HepG2 (cell line): ENCODE results near the gene ARL16. TPM values are rescaled to one million over a fixed set of nuclear protein-coding genes. Genes with fewer than 3 reads are reported as not detected.

ENCODE experiments used
- AGO2 ChIP-seq: fragments of 200-400 bp; formaldehyde crosslinking; optimal IDR thresholded peaks from 2 replicates; pipeline ENCODE3; 2017; ENCODE audit warnings: mild to moderate bottlenecking, low read depth, low read length, moderate library complexity
- CEBPB ChIP-seq: IDR thresholded peaks from 2 replicates; pipeline ENCODE4 v1.6.1; 2011; ENCODE audit warnings: low read depth, low read length, improper control_type of control experiment, borderline replicate concordance
- EHMT2 ChIP-seq: fragments of 200-600 bp; sonication (generic); IDR thresholded peaks from 2 replicates; pipeline ENCODE4 v1.7.0; 2017; ENCODE audit warnings: antibody characterized with exemption, low read depth, low read length, borderline replicate concordance
- GTF2F1 ChIP-seq: fragments of 150-350 bp; IDR thresholded peaks from 2 replicates; pipeline ENCODE4 v1.6.1; 2014; ENCODE audit warnings: low read length
- KDM1A ChIP-seq: IDR thresholded peaks from 2 replicates; pipeline ENCODE4 v1.6.1; 2016; ENCODE audit warnings: missing compliant biosample characterization
- NR2C2 ChIP-seq: sonication (generic); formaldehyde crosslinking; IDR thresholded peaks from 2 replicates; pipeline ENCODE4 v1.4.0; 2020; ENCODE audit warnings: missing genetic modification reagents, mild to moderate bottlenecking, moderate library complexity, borderline replicate concordance
- SMC3 ChIP-seq: IDR thresholded peaks from 2 replicates; pipeline ENCODE4 v1.6.1; 2011; ENCODE audit warnings: low read length, improper control_type of control experiment
- ZMYM3 ChIP-seq: sonication (generic); formaldehyde crosslinking; IDR thresholded peaks from 2 replicates; pipeline ENCODE4 v1.5.1; 2020; ENCODE audit warnings: mild to moderate bottlenecking, missing genetic modification reagents
- ZNF335 ChIP-seq: sonication (generic); formaldehyde crosslinking; IDR thresholded peaks from 2 replicates; pipeline ENCODE4 v1.4.0; 2020; ENCODE audit warnings: missing genetic modification reagents
- ZNF367 ChIP-seq: sonication (generic); formaldehyde crosslinking; IDR thresholded peaks from 2 replicates; pipeline ENCODE4 v1.4.0; 2020; ENCODE audit warnings: missing genetic modification reagents, borderline replicate concordance
- ZNF501 ChIP-seq: sonication (generic); formaldehyde crosslinking; IDR thresholded peaks from 2 replicates; pipeline ENCODE4 v1.5.1; 2020; ENCODE audit warnings: mild to moderate bottlenecking, moderate library complexity, missing genetic modification reagents
- polyA plus RNA-seq, 8 experiments: library from polyadenylated mRNA; depleted of rRNA in 3 of 8; stranded (reverse) in 7 of 8; unstranded in 1 of 8; fragments of >200 nt; fragmentation: Illumina TruSeq in 4 of 8; extraction: Trizol in 4 of 8; gene quantifications; 2 replicates each; pipeline versions ENCODE4 v1.2.1 to v1.2.3, GENCODE V29; 2011 to 2016; ENCODE audit warnings: low read depth in 4 of 8, missing spikeins in 1 of 8, mixed read lengths in 1 of 8; ENCODE audit not compliant: insufficient read depth in 1 of 8
- total RNA-seq, 5 experiments: library from RNA; depleted of rRNA; stranded (reverse); fragments of >200 nt; fragmentation: Illumina TruSeq; extraction: Trizol; gene quantifications; 2 replicates each; pipeline ENCODE4 v1.2.3, GENCODE V29; 2016; ENCODE audit warnings: low read depth in 1 of 5
- TF ChIP-seq, protein P1 (sequence below): IDR thresholded peaks from 2 replicates; pipeline ENCODE4 v1.6.1; 2016; ENCODE audit warnings: missing biosample characterization, missing genetic modification reagents, low read depth
- TF ChIP-seq, protein P2 (sequence below): sonication (generic); formaldehyde crosslinking; conservative IDR thresholded peaks from 2 replicates; pipeline ENCODE4 v1.4.0; 2020; ENCODE audit warnings: missing genetic modification reagents
- TF ChIP-seq, protein P3 (sequence below), 2 experiments: fragments of 450-650 bp in 1 of 2; sonication (generic) in 1 of 2; formaldehyde crosslinking in 1 of 2; IDR thresholded peaks; 2 replicates each; pipeline versions ENCODE4 v1.6.1 to v1.8.0; 2016 to 2022; ENCODE audit warnings: antibody characterized with exemption in 1 of 2, mild to moderate bottlenecking in 1 of 2, missing genetic modification reagents in 1 of 2
- TF ChIP-seq, protein P4 (sequence below): sonication (generic); formaldehyde crosslinking; IDR thresholded peaks from 2 replicates; pipeline ENCODE4 v1.4.0; 2020; ENCODE audit warnings: missing genetic modification reagents

ARL16 gene
- total and polyA plus RNA-seq, 2 of the 13 experiments (the other 11 are each of a cell fraction or from before 2014, with no cell fraction given): 20.8 to 30.8 TPM

DNA sequence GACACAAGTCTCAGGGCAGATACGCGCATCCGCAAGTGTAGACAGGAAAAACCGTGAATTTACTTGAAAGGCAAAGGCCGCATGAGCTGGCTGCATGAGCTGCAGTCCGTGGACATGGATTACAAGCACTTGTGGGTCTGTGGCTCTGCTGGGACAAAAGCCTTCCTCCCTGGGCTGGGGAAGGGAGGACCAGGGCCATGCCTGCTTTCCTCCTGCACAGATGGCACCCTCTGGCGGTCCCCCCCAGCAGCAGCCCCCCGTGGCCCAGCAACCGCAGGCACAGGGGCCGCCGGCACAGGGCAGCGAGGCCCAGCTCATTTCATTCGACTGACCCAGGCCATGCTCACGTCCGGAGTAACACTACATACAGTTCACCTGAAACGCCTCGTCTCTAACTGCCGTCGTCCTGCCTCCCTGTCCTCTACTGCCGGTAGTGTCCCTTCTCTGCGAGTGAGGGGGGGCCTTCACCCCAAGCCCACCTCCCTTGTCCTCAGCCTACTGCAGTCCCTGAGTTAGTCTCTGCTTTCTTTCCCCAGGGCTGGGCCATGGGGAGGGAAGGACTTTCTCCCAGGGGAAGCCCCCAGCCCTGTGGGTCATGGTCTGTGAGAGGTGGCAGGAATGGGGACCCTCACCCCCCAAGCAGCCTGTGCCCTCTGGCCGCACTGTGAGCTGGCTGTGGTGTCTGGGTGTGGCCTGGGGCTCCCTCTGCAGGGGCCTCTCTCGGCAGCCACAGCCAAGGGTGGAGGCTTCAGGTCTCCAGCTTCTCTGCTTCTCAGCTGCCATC is 17.9 kb upstream of the ARL16 start (continued):
- TF ChIP-seq, protein P1, sequence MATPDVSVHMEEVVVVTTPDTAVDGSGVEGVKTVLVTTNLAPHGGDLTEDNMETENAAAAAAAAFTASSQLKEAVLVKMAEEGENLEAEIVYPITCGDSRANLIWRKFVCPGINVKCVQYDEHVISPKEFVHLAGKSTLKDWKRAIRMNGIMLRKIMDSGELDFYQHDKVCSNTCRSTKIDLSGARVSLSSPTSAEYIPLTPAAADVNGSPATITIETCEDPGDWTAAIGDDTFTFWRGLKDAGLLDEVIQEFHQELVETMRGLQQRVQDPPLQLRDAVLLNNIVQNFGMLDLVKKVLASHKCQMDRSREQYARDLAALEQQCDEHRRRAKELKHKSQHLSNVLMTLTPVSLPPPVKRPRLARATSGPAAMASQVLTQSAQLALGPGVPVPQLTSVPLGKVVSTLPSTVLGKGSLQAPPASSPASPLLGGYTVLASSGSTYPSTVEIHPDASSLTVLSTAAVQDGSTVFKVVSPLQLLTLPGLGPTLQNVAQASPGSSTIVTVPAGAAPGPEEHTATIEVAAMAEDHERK (CRISPR knock-in tag): no peak
- TF ChIP-seq EHMT2 (no peak), ZNF367 (CRISPR knock-in tag) (no peak), ZNF335 (CRISPR knock-in tag) (no peak), GTF2F1 (no peak), SMC3 (no peak), AGO2 (peak; percentile 96), ZMYM3 (no peak), ZNF501 (CRISPR knock-in tag) (no peak), CEBPB (no peak), NR2C2 (no peak), KDM1A (no peak)
- TF ChIP-seq, protein P2, sequence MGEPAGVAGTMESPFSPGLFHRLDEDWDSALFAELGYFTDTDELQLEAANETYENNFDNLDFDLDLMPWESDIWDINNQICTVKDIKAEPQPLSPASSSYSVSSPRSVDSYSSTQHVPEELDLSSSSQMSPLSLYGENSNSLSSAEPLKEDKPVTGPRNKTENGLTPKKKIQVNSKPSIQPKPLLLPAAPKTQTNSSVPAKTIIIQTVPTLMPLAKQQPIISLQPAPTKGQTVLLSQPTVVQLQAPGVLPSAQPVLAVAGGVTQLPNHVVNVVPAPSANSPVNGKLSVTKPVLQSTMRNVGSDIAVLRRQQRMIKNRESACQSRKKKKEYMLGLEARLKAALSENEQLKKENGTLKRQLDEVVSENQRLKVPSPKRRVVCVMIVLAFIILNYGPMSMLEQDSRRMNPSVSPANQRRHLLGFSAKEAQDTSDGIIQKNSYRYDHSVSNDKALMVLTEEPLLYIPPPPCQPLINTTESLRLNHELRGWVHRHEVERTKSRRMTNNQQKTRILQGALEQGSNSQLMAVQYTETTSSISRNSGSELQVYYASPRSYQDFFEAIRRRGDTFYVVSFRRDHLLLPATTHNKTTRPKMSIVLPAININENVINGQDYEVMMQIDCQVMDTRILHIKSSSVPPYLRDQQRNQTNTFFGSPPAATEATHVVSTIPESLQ: no peak
- TF ChIP-seq, protein P3, sequence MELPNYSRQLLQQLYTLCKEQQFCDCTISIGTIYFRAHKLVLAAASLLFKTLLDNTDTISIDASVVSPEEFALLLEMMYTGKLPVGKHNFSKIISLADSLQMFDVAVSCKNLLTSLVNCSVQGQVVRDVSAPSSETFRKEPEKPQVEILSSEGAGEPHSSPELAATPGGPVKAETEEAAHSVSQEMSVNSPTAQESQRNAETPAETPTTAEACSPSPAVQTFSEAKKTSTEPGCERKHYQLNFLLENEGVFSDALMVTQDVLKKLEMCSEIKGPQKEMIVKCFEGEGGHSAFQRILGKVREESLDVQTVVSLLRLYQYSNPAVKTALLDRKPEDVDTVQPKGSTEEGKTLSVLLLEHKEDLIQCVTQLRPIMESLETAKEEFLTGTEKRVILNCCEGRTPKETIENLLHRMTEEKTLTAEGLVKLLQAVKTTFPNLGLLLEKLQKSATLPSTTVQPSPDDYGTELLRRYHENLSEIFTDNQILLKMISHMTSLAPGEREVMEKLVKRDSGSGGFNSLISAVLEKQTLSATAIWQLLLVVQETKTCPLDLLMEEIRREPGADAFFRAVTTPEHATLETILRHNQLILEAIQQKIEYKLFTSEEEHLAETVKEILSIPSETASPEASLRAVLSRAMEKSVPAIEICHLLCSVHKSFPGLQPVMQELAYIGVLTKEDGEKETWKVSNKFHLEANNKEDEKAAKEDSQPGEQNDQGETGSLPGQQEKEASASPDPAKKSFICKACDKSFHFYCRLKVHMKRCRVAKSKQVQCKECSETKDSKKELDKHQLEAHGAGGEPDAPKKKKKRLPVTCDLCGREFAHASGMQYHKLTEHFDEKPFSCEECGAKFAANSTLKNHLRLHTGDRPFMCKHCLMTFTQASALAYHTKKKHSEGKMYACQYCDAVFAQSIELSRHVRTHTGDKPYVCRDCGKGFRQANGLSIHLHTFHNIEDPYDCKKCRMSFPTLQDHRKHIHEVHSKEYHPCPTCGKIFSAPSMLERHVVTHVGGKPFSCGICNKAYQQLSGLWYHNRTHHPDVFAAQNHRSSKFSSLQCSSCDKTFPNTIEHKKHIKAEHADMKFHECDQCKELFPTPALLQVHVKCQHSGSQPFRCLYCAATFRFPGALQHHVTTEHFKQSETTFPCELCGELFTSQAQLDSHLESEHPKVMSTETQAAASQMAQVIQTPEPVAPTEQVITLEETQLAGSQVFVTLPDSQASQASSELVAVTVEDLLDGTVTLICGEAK (IDR thresholded peaks at IDR 0.05): no peak
- TF ChIP-seq, protein P3 (CRISPR knock-in tag; IDR thresholded peaks at IDR 0.05): 0 out of 2 replicates have a peak, but pooled peaks have one; percentile 17
- TF ChIP-seq, protein P4, sequence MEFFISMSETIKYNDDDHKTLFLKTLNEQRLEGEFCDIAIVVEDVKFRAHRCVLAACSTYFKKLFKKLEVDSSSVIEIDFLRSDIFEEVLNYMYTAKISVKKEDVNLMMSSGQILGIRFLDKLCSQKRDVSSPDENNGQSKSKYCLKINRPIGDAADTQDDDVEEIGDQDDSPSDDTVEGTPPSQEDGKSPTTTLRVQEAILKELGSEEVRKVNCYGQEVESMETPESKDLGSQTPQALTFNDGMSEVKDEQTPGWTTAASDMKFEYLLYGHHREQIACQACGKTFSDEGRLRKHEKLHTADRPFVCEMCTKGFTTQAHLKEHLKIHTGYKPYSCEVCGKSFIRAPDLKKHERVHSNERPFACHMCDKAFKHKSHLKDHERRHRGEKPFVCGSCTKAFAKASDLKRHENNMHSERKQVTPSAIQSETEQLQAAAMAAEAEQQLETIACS (CRISPR knock-in tag): peak; percentile 34; the same call in 1 of the 2 replicates
